ENCODE data around the gene SFXN5. TPM values are rescaled to one million over a fixed set of nuclear protein-coding genes. Genes with fewer than 3 reads are reported as not detected.

Gene SFXN5
- total and polyA plus RNA-seq, 2 of the 4 experiments (the other 2 are of a cell fraction) = 8.6 to 17.0 TPM

DNA sequence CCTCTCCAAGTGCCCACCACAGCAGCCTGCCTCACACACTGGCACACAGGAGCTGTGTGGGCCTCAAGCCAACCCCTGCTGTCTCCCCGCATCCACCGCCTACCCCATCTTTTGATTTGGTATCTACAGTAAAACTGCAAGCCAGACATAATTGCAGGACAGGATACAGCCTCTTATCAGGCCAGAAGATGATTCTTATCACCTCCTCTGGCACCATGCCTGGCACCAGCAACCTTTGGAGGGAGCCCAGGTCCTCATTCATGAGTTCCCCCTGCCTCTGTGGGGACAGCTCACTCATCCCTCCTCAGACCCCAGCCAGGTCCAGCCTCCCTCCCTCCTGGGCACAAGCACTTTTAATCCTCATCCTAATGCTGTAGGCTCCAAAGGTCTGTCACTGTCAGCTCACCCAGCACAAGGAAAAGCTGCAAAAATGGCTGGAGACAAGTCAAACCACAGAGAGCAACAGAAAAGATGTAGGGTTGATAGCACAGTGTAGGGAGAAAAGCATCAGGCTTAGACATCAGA is 31.6 kb upstream of the SFXN5 start:
- in situ Hi-C loops (cut with MboI; ENCODE audit: low sequenced_read_pairs) = no loop called here
- Histone ChIP-seq H3K9me3 (ENCODE audit: control insufficient read depth, insufficient read depth, low read length) (no peaks in the 10 kb centered on the region), H3K23ac (ENCODE audit: low read depth, low read length) (peak overlapping the region; percentile 60; the same call in 1 of the 2 replicates), H3K56ac (ENCODE audit: extremely low read depth, insufficient read depth, low read length) (no peak overlapping the region), H3K4me3 (ENCODE audit: insufficient read depth, low read depth, low read length) (no peak overlapping the region), H2AFZ (replicated peaks; ENCODE audit: low read length, poor library complexity) (no peak overlapping the region), H3K9me1 (ENCODE audit: insufficient read depth, low read length) (peaks cover 68% of the 10 kb centered on the region), H3K27ac (ENCODE audit: insufficient read depth, low read length) (no peak overlapping the region), H4K5ac (ENCODE audit: low read depth, low read length) (no peak overlapping the region), H3K14ac (replicated peaks; ENCODE audit: low read depth, low read length) (peak overlapping the region; percentile 48; the same call in 1 of the 2 replicates), H3K4me2 (ENCODE audit: low read depth, low read length) (no peak overlapping the region), H4K20me1 (ENCODE audit: insufficient read depth, low read length) (peaks cover 88% of the 10 kb centered on the region), H3K18ac (ENCODE audit: low read depth, low read length) (no peak overlapping the region), H3K4ac (ENCODE audit: low read depth, low read length) (peak overlapping the region; percentile 33; the same call in 1 of the 2 replicates), H2BK15ac (ENCODE audit: low read depth, low read length) (no peak overlapping the region), H3K9ac (ENCODE audit: low read depth, low read length) (no peak overlapping the region), H2BK20ac (ENCODE audit: low read depth, low read length) (no peak overlapping the region), H3K27me3 (ENCODE audit: control insufficient read depth, insufficient read depth, low read length) (no peaks in the 10 kb centered on the region), H3K36me3 (ENCODE audit: control insufficient read depth, insufficient read depth, low read length) (peaks cover 2% of the 10 kb centered on the region; the same call in 1 of the 2 replicates), H2AK9ac (replicated peaks; ENCODE audit: low read depth, low read length, poor library complexity) (peak overlapping the region; percentile 91), H2BK5ac (ENCODE audit: low read depth, low read length, poor library complexity, severe bottlenecking) (no peak overlapping the region), H3K79me1 (ENCODE audit: low read depth in 1 of 2, low read length in 2 of 2) (peaks cover 28 to 94% of the 10 kb centered on the region in 2 experiments), H2AK5ac (ENCODE audit: low read depth, low read length) (peak overlapping the region; percentile 11; the same call in 1 of the 2 replicates), H4K8ac (ENCODE audit: low read depth in 2 of 2, low read length in 2 of 2) (no peak overlapping the region), H4K91ac (ENCODE audit: insufficient read depth, low read depth, low read length) (no peak overlapping the region; the same call in 1 of the 2 replicates), H2BK120ac (ENCODE audit: low read depth, low read length) (no peak overlapping the region), H3K4me1 (ENCODE audit: control insufficient read depth, insufficient read depth, low read length) (peaks cover 23% of the 10 kb centered on the region)
- ChIA-PET CTCF (no interaction called here), POLR2A (ENCODE audit: unreplicated experiment) (no interaction called here)
- WGBS, 2 experiments (ENCODE audit: extremely low coverage in 2 of 2, insufficient read length in 1 of 2) = no CpG with 5 or more reads among the region's 2 CpGs
- TF ChIP-seq NFE2L2 (IDR thresholded peaks at IDR 0.05; ENCODE audit: low read depth, low read length) (no peak), MAFK (IDR thresholded peaks at IDR 0.05; ENCODE audit: low read depth, low read length) (no peak), MXI1 (IDR thresholded peaks at IDR 0.05; ENCODE audit: borderline replicate concordance, low read depth, low read length) (no peak), FOS (IDR thresholded peaks at IDR 0.05; ENCODE audit: low read depth, low read length) (no peak), CTCF (conservative IDR thresholded peaks at IDR 0.05; ENCODE audit: low read depth, low read length) (no peak), RCOR1 (IDR thresholded peaks at IDR 0.05; ENCODE audit: insufficient replicate concordance, low read length) (no peak), CHD1 (IDR thresholded peaks at IDR 0.05; ENCODE audit: low read depth, low read length) (no peak), CEBPB (IDR thresholded peaks at IDR 0.05; ENCODE audit: low read depth, low read length) (no peak), RAD21 (IDR thresholded peaks at IDR 0.05; ENCODE audit: low read length) (no peak), BHLHE40 (IDR thresholded peaks at IDR 0.05; ENCODE audit: low read depth, low read length) (no peak), RFX5 (IDR thresholded peaks at IDR 0.05; ENCODE audit: low read depth, low read length) (no peak), POLR2A (IDR thresholded peaks at IDR 0.05; ENCODE audit: low read depth, low read length) (no peak), MAZ (IDR thresholded peaks at IDR 0.05; ENCODE audit: borderline replicate concordance, low read depth, low read length) (no peak)
- TF ChIP-seq, protein P1, sequence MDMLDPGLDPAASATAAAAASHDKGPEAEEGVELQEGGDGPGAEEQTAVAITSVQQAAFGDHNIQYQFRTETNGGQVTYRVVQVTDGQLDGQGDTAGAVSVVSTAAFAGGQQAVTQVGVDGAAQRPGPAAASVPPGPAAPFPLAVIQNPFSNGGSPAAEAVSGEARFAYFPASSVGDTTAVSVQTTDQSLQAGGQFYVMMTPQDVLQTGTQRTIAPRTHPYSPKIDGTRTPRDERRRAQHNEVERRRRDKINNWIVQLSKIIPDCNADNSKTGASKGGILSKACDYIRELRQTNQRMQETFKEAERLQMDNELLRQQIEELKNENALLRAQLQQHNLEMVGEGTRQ (IDR thresholded peaks at IDR 0.05; ENCODE audit: low read depth, low read length) = no peak
- dilution Hi-C loops (cut with HindIII; ENCODE audit: low sequenced_read_pairs, unreplicated experiment) = no loop called here
- intact Hi-C loops (cut with micrococcal nuclease) = no loop called here
- no peak for DNase-seq
- no TSS peak for BruUV-seq (replicated peaks)
- ATAC-seq (ENCODE audit: low read depth) = no peak

All from IMR-90 (cell line).